PFSK-1 (cell line): ENCODE data around the gene POLR2I.

Experiments used
- SIN3A ChIP-seq: IDR thresholded peaks from 2 replicates; pipeline ENCODE4 v1.6.1; 2012; ENCODE audit warnings: mild to moderate bottlenecking, low read length, moderate library complexity, borderline replicate concordance; ENCODE audit not compliant: insufficient read depth

The POLR2I gene

DNA sequence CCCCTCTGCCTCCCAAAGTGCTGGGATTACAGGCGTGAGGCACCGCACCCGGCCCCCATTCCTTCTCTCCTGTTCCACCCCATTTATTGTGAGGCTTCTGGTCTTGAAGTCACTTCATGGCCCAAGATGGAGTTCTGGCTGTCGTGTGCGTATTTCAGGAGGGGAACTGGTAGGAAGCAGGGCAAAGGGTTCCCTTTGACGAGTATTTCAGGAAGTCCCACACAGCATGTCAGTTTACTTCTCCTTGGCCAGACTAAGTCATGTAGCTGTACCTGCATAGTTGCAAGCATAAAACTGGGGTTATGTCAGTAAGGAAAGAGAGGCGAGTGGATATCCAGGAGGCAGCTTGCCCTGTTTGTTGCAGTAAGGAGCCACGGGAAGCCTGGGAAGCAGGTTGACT lies 49.8 kb downstream of the POLR2I start:
- TF ChIP-seq SIN3A = no peak
